Measurements from ENCODE around the gene PAPOLB. TPM values are rescaled to one million over a fixed set of nuclear protein-coding genes. Genes with fewer than 3 reads are reported as not detected.

The PAPOLB gene
- total and polyA plus RNA-seq, 7 donors: 0.01 to 0.11 TPM; not detected in 5

DNA sequence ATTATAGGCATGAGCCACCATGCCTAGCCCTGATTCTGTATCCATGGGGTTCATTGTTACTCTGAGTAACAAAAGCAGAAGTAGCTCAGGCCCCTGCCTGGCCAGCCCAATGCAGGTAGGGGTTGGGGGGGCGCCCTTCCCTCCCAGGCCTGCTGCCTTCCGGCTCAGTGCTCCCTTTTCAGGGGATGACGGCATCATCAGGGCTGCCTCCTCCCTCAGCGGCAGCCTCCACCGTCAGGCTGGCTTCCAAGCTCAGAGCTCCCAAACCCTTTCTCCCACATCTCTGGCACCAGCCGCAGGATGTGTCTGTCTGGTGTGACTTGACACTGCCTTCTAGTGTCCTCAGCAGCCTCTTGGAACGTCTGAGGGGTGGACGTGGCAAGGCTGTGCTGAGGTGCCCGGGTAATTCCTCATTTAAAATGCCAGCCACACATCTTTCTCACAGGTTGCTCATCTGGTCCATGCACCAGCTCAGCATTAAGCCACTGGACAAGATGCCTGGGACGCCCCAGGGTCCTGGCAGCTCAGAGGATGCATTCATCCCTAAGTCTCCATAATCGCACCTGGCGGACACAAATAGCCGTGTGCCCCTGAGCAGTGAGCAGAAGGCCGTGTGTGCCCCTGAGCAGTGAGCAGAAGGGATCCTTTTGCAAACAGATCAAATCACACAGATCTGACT lies 38.2 kb downstream of the PAPOLB start:
- WGBS, 3 donors: 69 to 78% (median 74%) methylated on average over 14 of the region's 14 CpGs
- intact Hi-C loops (cut with DNase I): no loop called here

DNA sequence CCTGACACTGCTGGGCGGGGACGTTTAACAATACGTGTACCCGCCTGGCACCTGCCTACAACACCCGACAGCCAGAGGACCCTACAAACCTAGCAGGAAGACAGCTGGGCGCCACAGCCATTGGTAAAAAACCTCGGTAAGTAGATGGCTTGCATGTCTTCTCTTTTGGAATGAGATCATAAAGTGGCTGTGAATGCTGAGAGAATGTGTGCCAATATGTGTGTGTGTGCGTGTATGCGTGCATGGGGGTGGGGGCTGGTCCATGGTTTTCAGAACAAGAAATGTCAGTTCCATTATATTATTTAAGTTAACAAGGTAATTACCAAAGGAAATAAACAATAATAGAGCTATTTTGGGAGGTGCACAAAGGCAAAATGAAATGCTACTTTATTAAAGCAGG lies 39.2 kb downstream of the PAPOLB start:
- Histone ChIP-seq H3K4me1 (no peaks in the 10 kb centered on the region), H3K36me3 (ENCODE audit: insufficient read depth in 1 of 2, low read depth in 1 of 2) (no peaks in the 10 kb centered on the region), H3K27me3 (ENCODE audit: insufficient read depth in 3 of 3, low read length in 2 of 3) (peaks cover 0 to 16% (median 0%) of the 10 kb centered on the region in 3 donors), H3K9me3 (no peaks in the 10 kb centered on the region), H3K4me3 (no peak overlapping the region), H3K27ac (no peak overlapping the region)
- ATAC-seq (no peak), DNase-seq (no peak)
- TF ChIP-seq, protein P1, sequence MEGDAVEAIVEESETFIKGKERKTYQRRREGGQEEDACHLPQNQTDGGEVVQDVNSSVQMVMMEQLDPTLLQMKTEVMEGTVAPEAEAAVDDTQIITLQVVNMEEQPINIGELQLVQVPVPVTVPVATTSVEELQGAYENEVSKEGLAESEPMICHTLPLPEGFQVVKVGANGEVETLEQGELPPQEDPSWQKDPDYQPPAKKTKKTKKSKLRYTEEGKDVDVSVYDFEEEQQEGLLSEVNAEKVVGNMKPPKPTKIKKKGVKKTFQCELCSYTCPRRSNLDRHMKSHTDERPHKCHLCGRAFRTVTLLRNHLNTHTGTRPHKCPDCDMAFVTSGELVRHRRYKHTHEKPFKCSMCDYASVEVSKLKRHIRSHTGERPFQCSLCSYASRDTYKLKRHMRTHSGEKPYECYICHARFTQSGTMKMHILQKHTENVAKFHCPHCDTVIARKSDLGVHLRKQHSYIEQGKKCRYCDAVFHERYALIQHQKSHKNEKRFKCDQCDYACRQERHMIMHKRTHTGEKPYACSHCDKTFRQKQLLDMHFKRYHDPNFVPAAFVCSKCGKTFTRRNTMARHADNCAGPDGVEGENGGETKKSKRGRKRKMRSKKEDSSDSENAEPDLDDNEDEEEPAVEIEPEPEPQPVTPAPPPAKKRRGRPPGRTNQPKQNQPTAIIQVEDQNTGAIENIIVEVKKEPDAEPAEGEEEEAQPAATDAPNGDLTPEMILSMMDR (IDR thresholded peaks at IDR 0.05): no peak
- WGBS, 3 donors: 74 to 81% (median 81%) methylated on average over 9 of the region's 9 CpGs
- intact Hi-C loops (cut with DNase I): no loop called here

More for the DNA sequence above, 38.2 kb downstream of the PAPOLB start:
- Histone ChIP-seq H3K9me3 (no peaks in the 10 kb centered on the region), H3K27ac (no peak overlapping the region), H3K4me1 (no peaks in the 10 kb centered on the region), H3K36me3 (ENCODE audit: insufficient read depth in 1 of 2, low read depth in 1 of 2) (no peaks in the 10 kb centered on the region), H3K4me3 (no peak overlapping the region), H3K27me3 (ENCODE audit: insufficient read depth in 3 of 3, low read length in 2 of 3) (peaks cover 0 to 16% (median 0%) of the 10 kb centered on the region in 3 donors)
- TF ChIP-seq, protein P1 (IDR thresholded peaks at IDR 0.05): no peak
- ATAC-seq: no peak
- peak in 1 of 2 donors; percentile 6 for DNase-seq

DNA sequence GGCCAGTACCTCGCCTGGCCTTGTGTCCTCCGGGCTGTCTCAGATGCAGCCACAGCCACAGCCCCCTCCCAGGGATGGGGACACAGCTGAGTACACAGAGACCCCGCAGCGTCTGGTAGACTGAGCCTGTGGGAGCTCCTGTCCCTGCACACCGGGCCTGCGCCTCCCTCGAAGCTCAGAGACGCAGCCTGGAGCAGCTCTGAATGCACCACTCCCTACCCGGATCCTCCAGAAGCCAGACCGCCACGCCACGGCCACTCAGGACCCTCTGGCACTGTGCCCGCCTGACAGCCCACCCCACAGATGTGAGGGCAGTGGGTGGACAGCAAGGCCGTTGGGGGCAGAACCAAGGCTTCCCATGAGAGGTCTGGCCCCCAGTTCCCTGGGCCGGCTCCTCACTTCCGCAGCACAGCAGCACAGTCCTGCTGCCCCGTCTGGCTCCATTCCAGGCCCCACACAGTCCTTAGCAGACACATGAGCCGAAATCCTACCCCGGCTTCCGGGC lies 40.8 kb downstream of the PAPOLB start:
- peaks cover 0 to 16% (median 0%) of the 10 kb centered on the region in 3 donors for H3K27me3 ChIP-seq (ENCODE audit: insufficient read depth in 3 of 3, low read length in 2 of 3)
- no peaks in the 10 kb centered on the region for H3K9me3 ChIP-seq
- 66 to 74% (median 73%) methylated on average over 20 of the region's 20 CpGs for WGBS, 3 donors
- H3K27ac ChIP-seq: no peak overlapping the region
- TF ChIP-seq, protein P1 (IDR thresholded peaks at IDR 0.05): no peak
- intact Hi-C loops (cut with DNase I): no loop called here
- H3K4me1 ChIP-seq: no peaks in the 10 kb centered on the region
- no peaks in the 10 kb centered on the region for H3K36me3 ChIP-seq (ENCODE audit: insufficient read depth in 1 of 2, low read depth in 1 of 2)
- peak; percentile 19 to 51 for DNase-seq
- no peak overlapping the region for H3K4me3 ChIP-seq
- no peak for ATAC-seq

DNA sequence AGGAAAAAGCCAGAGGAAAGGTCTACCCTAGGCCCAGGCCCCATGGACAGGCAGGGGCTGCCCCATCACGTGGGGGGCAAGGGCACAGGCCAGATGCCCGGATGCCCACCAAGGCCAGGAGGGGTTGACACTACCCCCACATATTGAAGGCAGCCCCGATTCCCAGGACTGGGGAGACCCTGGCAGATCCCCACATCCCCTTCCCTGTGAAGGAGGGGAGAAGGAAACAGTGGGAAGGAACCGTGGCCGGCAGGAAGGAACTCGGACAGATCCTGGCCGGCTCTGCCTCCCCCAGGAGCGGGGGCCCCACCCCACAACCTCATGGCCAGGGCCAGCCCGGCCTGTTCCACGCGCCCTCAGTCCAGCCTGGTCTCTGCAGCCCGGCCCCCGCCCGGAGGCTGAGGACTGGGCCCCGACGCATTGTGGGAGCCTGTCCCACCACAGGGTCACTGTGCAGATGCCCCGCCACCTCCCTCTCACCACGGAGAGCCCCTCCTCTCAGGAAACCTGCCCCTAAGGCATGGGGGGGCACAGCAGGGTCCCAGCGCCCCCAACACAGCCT lies 41.3 kb downstream of the PAPOLB start:
- WGBS, 3 donors: 69 to 74% (median 73%) methylated on average over 13 to 19 of the region's 19 CpGs
- intact Hi-C loops (cut with DNase I): no loop called here
- Histone ChIP-seq H3K4me3 (no peak overlapping the region), H3K9me3 (no peaks in the 10 kb centered on the region), H3K4me1 (no peaks in the 10 kb centered on the region), H3K27me3 (ENCODE audit: insufficient read depth in 3 of 3, low read length in 2 of 3) (peaks cover 0 to 16% (median 3%) of the 10 kb centered on the region in 3 donors), H3K27ac (peak overlapping the region; percentile 30), H3K36me3 (ENCODE audit: insufficient read depth in 1 of 2, low read depth in 1 of 2) (no peaks in the 10 kb centered on the region)
- TF ChIP-seq, protein P1 (IDR thresholded peaks at IDR 0.05): no peak
- DNase-seq: peak; percentile 21 to 53
- no peak for ATAC-seq
